SKM-1 treated with dmso at 0.1 percent for 144 hours (cell line): Measurements from ENCODE around the gene ZNF28.
"Not testable (repeated sequence)": the region's sequence is repeated elsewhere in the genome, so short reads cannot be mapped to it uniquely, and the experiment has no call there.

ENCODE experiments used
- DNase-seq: peaks from one replicate; lab custom pipeline; 2025; ENCODE audit not compliant: unreplicated experiment; lab: John Stamatoyannopoulos, UW

ZNF28 gene

DNA sequence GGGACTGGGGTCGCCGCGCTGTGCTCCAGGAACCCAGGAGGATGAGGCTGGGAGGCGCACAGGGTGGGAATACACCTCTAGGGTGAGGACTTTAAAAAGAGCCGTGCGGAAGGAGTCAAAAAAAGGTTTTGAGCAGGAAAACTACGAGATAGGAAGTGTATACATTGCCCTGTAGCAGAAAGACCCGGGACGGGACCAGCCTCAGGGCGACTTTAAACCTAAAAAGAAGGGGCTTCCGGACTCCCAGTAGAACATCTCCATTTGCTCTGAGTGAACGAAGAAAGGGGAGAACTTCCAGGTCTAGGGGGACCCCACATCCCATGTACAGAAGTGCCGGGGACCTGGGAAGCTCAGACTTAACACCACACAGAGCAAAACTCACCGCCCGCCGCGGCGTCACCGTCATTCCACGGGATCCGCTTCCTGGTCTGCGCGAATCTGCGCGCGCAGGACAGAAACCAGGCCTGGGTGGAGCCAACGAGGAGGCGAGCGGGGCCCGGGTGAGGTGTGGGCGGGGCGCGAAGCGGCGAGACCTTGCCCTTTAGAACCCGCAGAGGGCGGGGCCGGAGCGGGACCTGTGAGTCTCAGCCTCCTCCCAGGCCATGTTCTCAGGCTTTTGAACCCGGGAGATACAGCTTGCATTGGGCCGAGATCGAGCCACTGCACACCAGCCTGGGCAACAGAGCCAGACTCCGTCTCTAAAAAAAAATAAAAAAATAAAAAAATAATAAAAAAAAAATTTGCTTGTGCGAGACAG is at the start of gene ZNF28:
Gene ZNF28 (minus strand): TSS at position 430 of the 757 bp plus-strand sequence. CDS start 3,675 bp downstream, outside the sequence.
- not testable (repeated sequence) for DNase-seq

DNA sequence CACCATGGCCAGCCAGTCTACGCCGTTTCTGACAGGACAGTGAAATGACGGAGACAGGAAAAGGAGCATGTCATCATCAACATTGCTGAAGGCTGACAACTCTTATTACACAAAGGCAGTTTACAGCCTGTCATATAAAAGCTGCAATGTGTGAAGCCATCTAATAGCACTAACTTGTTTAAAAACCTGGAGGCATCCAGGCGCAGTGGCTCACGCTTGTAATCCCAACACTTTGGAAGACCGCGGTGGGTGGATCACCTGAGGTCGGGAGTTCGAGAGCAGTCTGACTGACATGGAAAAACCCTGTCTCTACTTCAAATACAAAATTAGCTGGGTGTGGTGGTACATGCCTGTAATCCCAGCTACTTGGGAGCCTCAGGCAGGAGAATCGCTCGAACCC is 46.6 kb upstream of the ZNF28 start:
- not testable (repeated sequence) for DNase-seq

DNA sequence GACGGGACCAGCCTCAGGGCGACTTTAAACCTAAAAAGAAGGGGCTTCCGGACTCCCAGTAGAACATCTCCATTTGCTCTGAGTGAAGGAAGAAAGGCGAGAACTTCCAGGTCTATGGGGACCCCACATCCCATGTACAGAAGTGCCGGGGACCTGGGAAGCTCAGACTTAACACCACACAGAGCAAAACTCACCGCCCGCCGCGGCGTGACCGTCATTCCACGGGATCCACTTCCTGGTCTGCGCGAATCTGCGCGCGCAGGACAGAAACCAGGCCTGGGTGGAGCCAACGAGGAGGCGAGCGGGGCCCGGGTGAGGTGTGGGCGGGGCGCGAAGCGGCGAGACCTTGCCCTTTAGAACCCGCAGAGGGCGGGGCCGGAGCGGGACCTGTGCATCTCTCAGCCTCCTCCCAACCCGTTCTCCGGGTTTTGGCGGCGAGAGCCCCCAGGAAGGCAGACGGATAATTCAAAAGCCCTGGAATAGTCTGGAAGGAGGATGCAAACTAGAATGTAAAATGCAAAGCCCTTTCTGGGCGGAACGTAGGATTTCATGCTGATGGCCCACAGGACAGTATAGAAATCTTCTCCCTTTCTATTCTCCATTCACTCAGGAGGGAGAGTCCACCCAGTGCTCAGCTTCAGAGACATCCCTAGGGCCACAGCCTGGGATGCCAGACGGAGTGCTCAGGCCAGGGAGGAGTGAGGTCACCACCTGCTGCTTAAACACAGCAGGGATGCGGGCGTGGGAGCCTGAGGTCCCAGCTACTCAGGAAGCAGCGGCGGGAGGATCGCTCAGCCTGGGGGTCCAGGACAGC is 36.2 kb upstream of the ZNF28 start, which contains the start of gene ZNF468:
Gene ZNF468 (minus strand): TSS at position 242 of the 814 bp plus-strand sequence. CDS start 3,347 bp downstream, outside the sequence.
- peak; percentile 5 for DNase-seq

GRCh38 chr19:52856540-52857377 is 35.3 kb upstream of the ZNF28 start:
- not testable (repeated sequence) for DNase-seq

DNA sequence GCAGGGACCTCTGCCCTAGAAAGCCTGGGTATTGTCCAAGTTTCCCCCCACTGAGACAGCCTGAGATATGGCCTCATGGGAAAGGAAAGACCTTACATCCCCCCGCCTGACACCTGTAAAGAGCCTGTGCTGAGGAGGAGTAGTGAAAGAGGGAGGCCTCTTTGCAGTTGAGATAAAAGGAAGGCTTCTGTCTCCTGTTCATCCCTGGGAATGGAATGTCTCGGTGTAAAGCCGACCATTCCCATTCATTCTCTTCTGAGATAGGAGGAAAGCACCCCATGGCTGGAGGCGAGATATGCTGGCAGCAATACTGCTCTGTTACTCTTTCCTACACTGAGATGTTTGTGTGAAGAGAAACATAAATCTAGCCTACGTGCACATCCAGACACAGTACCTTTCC is 25.9 kb upstream of the ZNF28 start:
- not testable (repeated sequence) for DNase-seq

- not testable (repeated sequence) for DNase-seq
These were observed 19.5 kb upstream of the ZNF28 start for GRCh38 chr19:52840825-52841465.

DNA sequence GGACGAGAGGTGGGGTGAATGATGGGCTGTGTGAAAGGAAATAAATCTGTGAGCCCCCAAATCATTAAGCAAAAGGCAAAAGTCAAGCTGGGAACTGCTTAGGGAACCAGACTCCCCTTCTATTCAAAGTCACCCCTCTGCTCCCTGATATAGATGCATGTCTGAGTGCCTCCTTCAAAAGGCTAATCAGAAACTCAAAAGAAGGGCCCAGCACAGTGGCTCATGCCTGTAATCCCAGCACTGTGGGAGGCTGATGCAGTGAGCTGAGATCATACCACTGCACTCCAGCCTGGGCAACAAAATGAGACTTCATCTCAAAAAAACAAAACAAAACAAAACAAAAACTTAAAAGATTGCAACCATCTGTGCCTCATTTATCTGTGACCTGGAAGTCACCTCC is 12.9 kb upstream of the ZNF28 start:
- not testable (repeated sequence) for DNase-seq

DNA sequence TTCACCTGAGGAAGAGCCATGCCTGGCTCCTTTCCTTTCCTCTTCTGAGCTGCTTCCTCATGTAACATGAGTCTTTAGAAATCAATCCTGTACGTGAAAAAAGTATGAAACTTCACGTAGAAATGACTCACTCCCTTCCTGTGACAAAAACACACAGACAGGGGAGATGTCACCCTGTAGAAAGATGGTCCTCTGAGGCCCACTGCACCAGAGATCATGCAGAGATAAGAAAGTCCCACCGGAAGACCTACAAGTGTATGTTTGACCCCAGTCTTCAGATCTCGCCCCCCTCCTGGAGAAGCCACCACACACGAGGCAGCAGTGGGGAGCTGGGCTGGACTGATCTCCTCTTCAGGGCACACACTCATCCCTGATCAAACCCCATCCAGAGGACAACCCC is 12.1 kb upstream of the ZNF28 start:
- DNase-seq: not testable (repeated sequence)

GRCh38 chr19:52829866-52830265 is 8.4 kb upstream of the ZNF28 start:
- not testable (repeated sequence) for DNase-seq

DNA sequence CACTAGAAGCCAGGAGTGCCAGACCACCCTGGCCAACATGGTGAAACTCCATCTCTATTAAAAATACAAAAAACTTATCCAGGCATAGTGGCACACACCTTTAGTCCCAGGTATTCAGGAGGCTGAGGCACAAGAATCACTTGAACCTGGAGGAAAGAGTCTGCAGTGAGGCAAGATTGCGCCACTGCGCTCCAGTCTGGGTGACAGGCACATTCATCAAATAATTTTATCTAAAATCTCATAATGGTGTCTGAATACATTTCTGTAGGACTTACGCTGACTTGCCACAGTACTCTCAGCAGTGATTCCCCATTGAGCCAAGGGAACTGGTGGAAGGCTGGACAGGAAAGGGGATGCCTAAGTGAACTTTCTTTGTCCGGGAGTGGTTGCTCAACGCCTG is 4.3 kb upstream of the ZNF28 start:
- DNase-seq: no peak

GRCh38 chr19:52823676-52824075 is 2.2 kb upstream of the ZNF28 start:
- no peak for DNase-seq

- DNase-seq: not testable (repeated sequence)
These were observed 795 bp downstream of the ZNF28 start for GRCh38 chr19:52820472-52821203.

- DNase-seq: no peak
These were observed 11.6 kb downstream of the ZNF28 start for GRCh38 chr19:52809801-52810200.

GRCh38 chr19:52799950-52800640 is 21.3 kb downstream of the ZNF28 start:
- not testable (repeated sequence) for DNase-seq

DNA sequence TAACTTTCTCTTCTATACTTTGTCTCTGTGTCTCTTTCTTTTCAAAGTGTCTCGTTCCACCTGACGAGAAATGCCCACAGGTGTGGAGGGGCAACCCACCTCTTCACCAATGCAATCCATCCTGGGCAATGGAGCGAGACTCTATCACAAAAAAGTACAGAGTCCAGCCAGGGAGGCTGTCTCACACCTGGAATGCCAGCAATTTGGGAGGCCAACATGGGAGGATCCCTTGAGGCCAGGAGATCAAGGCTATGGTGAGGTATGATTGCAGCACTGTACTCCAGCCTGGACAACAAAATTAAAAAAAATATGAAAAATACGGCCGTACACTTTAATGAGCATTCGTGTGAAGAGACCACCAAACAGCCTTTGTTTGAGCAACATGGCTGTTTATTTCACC is 32.0 kb downstream of the ZNF28 start:
- DNase-seq: no peak

DNA sequence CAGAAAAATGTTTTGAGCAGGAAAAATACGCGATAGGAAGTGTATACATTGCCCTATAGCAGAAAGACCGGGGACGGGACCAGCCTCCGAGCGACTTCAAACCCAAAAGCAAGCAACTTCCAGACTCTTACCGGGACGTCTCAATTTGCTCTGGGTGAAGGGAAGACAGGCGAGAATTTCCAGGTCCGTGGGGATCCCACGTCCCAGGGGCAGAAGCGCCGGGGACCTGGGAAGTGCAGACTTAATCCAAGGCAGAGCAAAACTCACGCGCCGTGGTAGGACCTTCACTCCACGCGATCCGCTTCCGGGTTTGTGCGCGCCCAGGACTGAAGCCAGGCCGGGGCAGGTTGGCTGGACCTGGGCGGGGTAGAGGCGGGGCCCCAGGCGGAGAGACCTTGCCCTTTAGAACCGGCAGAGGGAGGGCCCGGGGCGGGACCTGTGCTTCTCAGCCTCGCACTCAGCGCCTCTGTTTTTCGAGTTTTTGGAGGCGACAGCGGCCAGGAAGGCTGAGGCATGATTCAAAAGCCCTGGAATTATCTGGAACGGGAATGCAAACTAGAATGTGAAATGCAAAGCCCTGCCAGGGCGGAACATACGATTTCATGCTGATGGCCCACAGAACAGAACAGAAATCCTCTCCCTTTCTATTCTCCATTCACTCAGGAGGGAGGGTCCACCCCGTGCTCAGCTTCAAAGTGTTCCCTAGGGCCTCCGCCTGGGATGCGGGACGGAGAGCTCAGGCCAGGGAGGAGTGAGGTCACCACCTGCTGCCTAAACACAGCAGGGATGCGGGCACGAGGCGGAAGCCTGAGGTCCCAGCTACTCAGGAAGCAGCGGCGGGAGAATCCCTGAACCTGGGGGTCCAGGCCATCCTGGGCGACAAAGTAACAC is 34.7 kb downstream of the ZNF28 start, which contains the start of gene ZNF600:
Gene ZNF600 (minus strand): TSS at position 328 of the 891 bp plus-strand sequence. CDS start 7,903 bp downstream, outside the sequence.
- DNase-seq: peak; percentile 17

- DNase-seq: no peak
These were observed 35.4 kb downstream of the ZNF28 start for GRCh38 chr19:52786078-52786463.

- no peak for DNase-seq
These were observed 35.9 kb downstream of the ZNF28 start for GRCh38 chr19:52785506-52785905.
